Mucosa of rectum (tissue), 2 donors: ENCODE data around the gene BACH2.

Experiments
- H3K27ac ChIP-seq, 2 donors: one replicate each; pipeline ENCODE4 v1.7.0; 2013; ENCODE audit warnings: inconsistent platforms in 2 of 2, low read depth in 2 of 2, low read length in 2 of 2
- H3K27me3 ChIP-seq, 2 donors: one replicate each; pipeline ENCODE4 v1.7.0; 2013; ENCODE audit warnings: low read length in 2 of 2; ENCODE audit not compliant: control insufficient read depth in 2 of 2, insufficient read depth in 2 of 2
- H3K36me3 ChIP-seq, 2 donors: one replicate each; pipeline ENCODE4 v1.7.0; 2013; ENCODE audit warnings: low read length in 2 of 2; ENCODE audit not compliant: control insufficient read depth in 2 of 2, insufficient read depth in 2 of 2
- H3K4me1 ChIP-seq, 2 donors: one replicate each; pipeline ENCODE4 v1.7.0; 2013; ENCODE audit warnings: low read length in 2 of 2, mild to moderate bottlenecking in 1 of 2; ENCODE audit not compliant: control insufficient read depth in 2 of 2, insufficient read depth in 2 of 2
- H3K4me3 ChIP-seq, 2 donors: one replicate each; pipeline ENCODE4 v1.7.0; 2013; ENCODE audit warnings: low read length in 2 of 2
- H3K9ac ChIP-seq, 2 donors: one replicate each; pipeline ENCODE4 v1.7.0; 2013; ENCODE audit warnings: low read length in 2 of 2, low read depth in 1 of 2, mild to moderate bottlenecking in 1 of 2
- H3K9me3 ChIP-seq, 2 donors: one replicate each; pipeline ENCODE4 v1.7.0; 2013; ENCODE audit warnings: low read length in 2 of 2; ENCODE audit not compliant: control insufficient read depth in 2 of 2
- donor health status: healthy.
- donor health status: Normal muscosa, but diverticular disease.

The BACH2 gene

DNA sequence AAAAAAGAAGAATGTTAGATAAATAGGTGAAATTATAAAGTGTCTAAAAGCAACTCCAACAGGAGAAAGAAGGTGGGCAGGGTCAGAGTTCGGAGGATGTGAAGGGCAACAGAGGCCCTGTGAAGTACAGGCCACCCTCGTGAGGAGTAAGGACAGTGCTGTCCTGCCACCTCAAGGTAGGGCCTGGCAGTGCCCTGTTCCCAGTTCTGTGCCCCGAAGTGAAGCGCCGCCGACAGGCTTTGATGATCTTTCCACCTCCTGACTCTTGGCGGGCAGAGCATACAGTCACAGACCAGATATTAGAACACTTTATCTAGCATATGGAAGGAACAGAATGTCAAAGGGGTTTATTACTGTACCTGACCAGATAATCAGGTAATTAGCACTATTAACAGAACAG is 326.6 kb downstream of the BACH2 start:
- Histone ChIP-seq H3K4me1 (no peaks in the 10 kb centered on the region), H3K9me3 (no peaks in the 10 kb centered on the region), H3K27ac (no peak overlapping the region), H3K4me3 (no peak overlapping the region), H3K36me3 (no peaks in the 10 kb centered on the region), H3K27me3 (no peaks in the 10 kb centered on the region), H3K9ac (no peak overlapping the region)

DNA sequence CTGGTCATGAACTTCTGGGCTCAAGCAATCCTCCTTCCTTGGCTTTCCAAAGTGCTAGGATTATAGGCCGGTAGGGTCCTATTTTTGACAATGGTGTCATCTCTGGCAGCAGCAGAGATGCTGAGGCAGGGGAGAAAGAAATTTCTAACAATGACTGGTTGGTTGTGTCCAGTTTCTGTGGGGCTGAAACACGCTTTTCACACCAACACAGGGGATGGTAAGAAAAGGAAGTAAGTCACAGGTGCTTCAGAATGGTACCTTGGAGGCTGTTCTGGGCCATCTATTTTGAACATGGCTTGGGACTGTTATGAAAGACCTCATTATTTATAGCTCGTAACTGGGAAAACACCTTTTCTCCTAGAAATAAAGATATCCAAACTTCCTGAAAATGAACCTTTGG is 329.7 kb downstream of the BACH2 start:
- Histone ChIP-seq H3K9me3 (no peaks in the 10 kb centered on the region), H3K4me3 (no peak overlapping the region), H3K9ac (no peak overlapping the region), H3K4me1 (no peaks in the 10 kb centered on the region), H3K27me3 (no peaks in the 10 kb centered on the region), H3K36me3 (no peaks in the 10 kb centered on the region), H3K27ac (no peak overlapping the region)

DNA sequence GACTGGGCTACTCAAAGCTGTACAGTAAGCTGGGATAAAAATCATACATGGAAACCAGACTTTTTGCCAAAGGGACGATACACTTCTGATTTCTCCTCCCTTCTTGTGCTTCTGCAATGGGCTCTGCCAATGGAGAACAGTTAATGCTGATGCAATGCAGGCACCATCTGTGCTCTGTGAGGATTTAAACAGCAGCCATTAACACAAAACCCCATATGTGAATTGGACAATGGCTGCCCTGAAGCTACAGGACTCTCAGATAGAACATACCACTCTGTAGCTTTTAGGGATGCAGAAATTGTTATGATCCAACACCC is 330.5 kb downstream of the BACH2 start:
- no peaks in the 10 kb centered on the region for H3K4me1 ChIP-seq
- H3K9ac ChIP-seq = no peak overlapping the region
- no peak overlapping the region for H3K4me3 ChIP-seq
- H3K9me3 ChIP-seq = no peaks in the 10 kb centered on the region
- H3K36me3 ChIP-seq = no peaks in the 10 kb centered on the region
- H3K27me3 ChIP-seq = no peaks in the 10 kb centered on the region
- no peak overlapping the region for H3K27ac ChIP-seq

DNA sequence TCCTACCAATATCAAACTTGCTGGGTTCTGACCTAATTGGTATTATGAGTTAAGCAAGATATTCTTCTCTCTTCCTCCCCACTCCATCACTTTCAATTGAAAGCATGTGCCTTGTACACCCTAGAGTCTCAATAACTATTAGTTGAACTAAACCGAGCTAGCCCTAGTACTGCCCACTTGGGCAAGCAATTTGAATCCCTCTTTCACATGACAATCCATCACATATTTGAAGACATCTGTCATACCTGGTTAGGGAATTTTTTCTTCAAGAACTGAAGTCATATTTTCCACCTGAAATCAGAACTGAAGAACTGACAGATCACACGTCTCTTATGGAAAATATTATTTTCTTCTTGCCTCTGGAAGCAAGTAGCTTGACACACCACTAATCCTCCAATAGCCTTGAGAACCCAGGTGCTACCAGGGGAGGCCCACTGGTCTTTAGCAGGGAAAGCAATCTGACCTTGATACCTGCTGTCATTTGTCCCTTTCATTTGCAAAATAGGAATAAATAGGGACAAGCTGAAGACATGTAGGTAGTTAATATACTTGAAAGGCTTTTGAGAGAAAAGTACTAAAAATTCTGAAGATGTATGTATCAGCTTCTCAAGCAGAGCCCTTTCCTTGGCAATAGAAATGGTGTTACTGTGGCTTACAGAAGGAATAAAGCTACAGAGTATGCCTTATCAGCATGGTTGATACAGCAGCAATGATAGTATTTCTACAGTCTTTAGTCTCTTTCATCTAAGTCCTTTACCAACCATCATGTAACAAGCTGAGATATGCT is 331.0 kb downstream of the BACH2 start:
- H3K9me3 ChIP-seq = no peaks in the 10 kb centered on the region

DNA sequence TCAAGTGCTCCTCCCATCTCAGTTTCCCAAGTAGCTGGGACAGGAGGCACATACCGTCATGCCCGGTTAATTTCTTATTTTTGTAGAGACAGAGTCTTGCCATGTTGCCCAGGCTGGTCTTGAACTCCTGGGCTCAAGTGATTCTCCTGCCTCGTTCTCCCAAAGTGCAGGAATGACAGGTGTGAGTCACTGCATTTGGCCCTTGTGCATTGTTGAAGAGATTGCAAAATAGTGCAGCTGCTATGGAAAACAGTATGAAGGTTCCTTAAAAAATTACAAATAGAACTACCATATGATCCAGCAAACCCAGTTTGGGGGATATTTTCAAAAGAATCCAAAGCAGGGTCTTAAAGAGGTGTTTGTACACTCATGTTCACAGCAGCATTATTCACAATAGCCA is 333.3 kb downstream of the BACH2 start:
- H3K9me3 ChIP-seq = no peaks in the 10 kb centered on the region
- no peak overlapping the region for H3K9ac ChIP-seq
- no peak overlapping the region for H3K27ac ChIP-seq
- H3K27me3 ChIP-seq = peaks cover 0 to 2% of the 10 kb centered on the region in 2 donors
- no peaks in the 10 kb centered on the region for H3K4me1 ChIP-seq
- no peaks in the 10 kb centered on the region for H3K36me3 ChIP-seq
- no peak overlapping the region for H3K4me3 ChIP-seq

More for the DNA sequence above, 331.0 kb downstream of the BACH2 start:
- Histone ChIP-seq H3K4me1 (no peaks in the 10 kb centered on the region), H3K9ac (no peak overlapping the region), H3K27ac (no peak overlapping the region), H3K36me3 (no peaks in the 10 kb centered on the region), H3K27me3 (peaks cover 0 to 1% of the 10 kb centered on the region in 2 donors), H3K4me3 (no peak overlapping the region)

DNA sequence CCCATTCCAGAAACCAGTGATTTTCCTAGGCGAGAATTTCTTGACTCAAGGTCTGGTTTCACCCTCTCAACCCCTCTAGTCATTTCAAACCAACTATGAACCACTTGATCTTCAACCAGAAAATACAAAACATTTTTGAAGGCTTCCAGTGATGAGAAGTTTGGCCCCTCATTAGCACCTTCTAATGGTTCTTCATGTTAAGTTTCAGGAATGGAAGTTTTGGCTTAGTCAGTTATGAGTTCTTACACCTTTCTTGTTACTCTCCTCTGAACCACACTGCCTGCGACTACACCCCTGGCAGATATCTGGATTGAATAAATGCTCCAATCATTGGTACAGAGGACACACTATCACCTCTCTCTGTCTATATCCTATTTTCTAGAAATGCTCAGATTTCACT is 335.2 kb downstream of the BACH2 start:
- Histone ChIP-seq H3K36me3 (no peaks in the 10 kb centered on the region), H3K27ac (no peak overlapping the region), H3K27me3 (peaks cover 0 to 2% of the 10 kb centered on the region in 2 donors), H3K4me3 (no peak overlapping the region), H3K9me3 (no peaks in the 10 kb centered on the region), H3K4me1 (no peaks in the 10 kb centered on the region), H3K9ac (no peak overlapping the region)

DNA sequence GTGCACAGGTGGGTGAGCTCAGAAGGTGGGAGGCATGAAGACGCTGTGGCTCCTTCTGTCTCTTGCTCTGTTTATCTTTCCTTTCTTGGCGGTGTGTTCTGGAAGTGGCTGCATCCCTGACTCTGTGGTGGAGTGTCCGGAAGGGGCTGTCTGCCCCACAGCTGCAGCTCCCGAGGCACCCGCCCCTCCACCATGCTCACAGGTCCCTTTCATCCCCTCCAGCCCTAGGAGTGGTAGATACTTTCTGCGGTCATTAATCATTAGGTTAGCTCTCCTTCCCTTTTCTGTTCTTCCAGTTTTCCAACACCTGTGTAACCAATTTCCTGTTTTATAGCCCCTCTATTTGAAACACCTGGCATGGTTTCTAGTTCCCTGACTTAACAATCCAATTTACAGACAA is 336.8 kb downstream of the BACH2 start:
- Histone ChIP-seq H3K4me3 (no peak overlapping the region), H3K9ac (no peak overlapping the region), H3K27me3 (peaks cover 0 to 2% of the 10 kb centered on the region in 2 donors), H3K36me3 (no peaks in the 10 kb centered on the region), H3K4me1 (no peaks in the 10 kb centered on the region), H3K27ac (no peak overlapping the region), H3K9me3 (no peaks in the 10 kb centered on the region)

DNA sequence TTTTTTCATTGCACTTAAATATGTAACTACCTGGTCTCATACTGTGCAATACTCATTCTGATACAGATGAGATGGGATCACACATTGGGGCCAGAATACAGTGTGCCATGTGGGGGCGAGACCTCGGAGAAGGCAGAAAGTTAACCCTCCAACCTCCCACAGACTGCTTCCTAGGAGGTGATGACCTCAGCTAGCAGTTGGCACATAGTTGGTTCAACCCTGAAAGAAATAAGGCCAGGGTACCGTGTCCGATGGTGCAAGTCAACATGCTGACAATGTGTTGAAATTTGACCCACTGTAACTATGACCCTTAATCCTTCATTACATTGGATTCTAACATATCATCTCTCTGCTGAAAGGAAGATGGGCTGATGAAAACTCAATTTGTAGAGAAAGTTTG is 340.5 kb downstream of the BACH2 start:
- Histone ChIP-seq H3K9ac (no peak overlapping the region), H3K27me3 (peaks cover 0 to 2% of the 10 kb centered on the region in 2 donors), H3K9me3 (no peaks in the 10 kb centered on the region), H3K4me1 (no peaks in the 10 kb centered on the region), H3K27ac (no peak overlapping the region), H3K36me3 (no peaks in the 10 kb centered on the region), H3K4me3 (no peak overlapping the region)

DNA sequence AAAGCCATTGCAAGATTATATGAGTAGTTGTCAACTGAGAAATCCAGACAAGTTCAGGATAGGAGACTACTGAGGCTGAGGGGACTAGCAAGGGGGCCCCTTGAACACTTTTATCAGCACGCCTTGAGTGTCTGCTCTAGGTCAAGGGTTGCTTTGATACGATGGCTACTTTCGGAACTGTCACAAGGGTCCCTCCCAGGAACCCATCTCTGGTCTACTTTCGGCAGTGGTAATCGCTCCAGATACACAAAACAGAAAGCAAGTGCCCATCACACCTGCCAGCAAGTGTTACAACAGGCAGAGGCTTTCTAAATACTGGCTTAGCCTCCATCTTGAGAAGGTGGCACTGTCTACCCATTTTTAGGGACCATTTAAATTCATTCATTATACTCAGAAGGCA is 341.3 kb downstream of the BACH2 start:
- Histone ChIP-seq H3K9ac (no peak overlapping the region), H3K27ac (no peak overlapping the region), H3K4me1 (no peaks in the 10 kb centered on the region), H3K4me3 (no peak overlapping the region), H3K27me3 (no peaks in the 10 kb centered on the region), H3K36me3 (no peaks in the 10 kb centered on the region), H3K9me3 (no peaks in the 10 kb centered on the region)

DNA sequence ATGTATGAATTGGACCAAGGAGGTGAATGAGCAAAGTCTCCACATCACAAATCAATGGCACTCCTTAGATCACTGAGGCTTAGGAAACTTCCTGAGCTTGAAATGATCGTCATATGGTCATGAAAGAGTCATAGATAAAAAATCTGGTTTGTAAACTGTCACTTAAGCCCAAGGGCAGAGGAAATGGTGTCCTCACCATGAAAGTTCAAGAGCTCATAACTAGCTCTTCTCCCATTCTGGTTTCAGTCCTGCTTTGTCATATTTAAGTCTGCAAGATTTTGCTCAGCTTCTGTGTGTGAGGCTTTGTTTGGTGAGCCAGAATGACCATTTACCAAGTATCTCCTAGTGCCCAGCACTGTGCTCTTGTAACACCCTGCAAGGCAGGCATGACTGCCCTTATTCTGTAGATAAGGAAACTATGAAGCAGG is 341.9 kb downstream of the BACH2 start:
- no peaks in the 10 kb centered on the region for H3K36me3 ChIP-seq
- no peak overlapping the region for H3K9ac ChIP-seq
- H3K4me3 ChIP-seq = no peak overlapping the region
- H3K27me3 ChIP-seq = no peaks in the 10 kb centered on the region
- H3K27ac ChIP-seq = no peak overlapping the region
- H3K4me1 ChIP-seq = no peaks in the 10 kb centered on the region
- H3K9me3 ChIP-seq = no peaks in the 10 kb centered on the region

DNA sequence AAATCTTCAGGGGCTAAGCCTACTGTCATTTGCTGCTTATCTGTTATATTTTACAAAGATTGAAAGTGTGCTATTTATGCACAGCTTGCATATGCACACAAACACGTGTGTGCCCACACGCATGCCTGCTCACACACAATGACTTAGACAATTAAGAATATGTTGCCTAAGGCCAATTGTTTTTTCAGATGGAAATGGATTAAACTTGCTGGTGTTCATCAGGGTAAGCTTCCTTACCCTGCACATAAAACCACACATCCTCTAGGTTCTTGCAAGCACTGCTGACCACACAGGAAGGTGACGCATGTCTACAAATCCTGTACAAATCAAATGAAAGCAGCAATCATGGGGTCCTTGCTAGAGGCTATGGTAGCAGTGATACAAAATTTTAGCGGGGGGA is 344.0 kb downstream of the BACH2 start:
- Histone ChIP-seq H3K27me3 (no peaks in the 10 kb centered on the region), H3K9me3 (no peaks in the 10 kb centered on the region), H3K4me1 (no peaks in the 10 kb centered on the region), H3K4me3 (no peak overlapping the region), H3K36me3 (no peaks in the 10 kb centered on the region), H3K9ac (no peak overlapping the region), H3K27ac (no peak overlapping the region)
